Dermis microvascular lymphatic vessel endothelial cell (primary cell): ENCODE data around the gene RXRG. TPM values are rescaled to one million over a fixed set of nuclear protein-coding genes. Genes with fewer than 3 reads are reported as not detected.

Experiments used
- DNase-seq, 2 donors: peaks; one replicate each; pipeline versions ENCODE4 v3.0.0 to v3.0.0-alpha.2; 2010; ENCODE audit warnings: low read depth in 2 of 2
- total RNA-seq: library from RNA; depleted of rRNA; stranded (reverse); fragments of >200 nt; gene quantifications from 2 replicates; pipeline ENCODE4 v1.2.1, GENCODE V29; 2014

Gene RXRG
- total RNA-seq, 1 donor from 2014 or later = not detected

DNA sequence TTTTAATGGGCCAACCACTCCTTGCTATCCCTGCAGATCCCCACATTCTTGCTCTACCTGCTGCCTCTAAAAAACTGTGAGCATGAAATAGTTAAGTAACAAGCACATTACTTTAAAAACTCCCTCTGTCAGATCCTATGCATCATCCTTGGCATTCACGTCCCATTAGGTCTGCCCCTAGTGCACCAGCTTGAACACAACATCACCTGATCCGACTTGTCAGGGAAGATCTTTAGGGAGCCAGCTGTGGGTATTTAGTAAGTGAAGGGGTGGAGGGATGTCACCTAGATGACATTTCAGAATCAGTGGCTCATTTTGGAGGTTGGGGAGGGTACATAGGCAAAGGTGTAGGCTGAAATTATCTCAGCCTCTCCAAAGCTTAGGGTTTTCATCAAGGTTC is 33.5 kb downstream of the RXRG start:
- no peak for DNase-seq

- no peak for DNase-seq
Observed at GRCh38 chr1:165409657-165410358, 35.1 kb downstream of the RXRG start.

GRCh38 chr1:165408518-165408917 is 36.4 kb downstream of the RXRG start:
- peak in 1 of 2 donors; percentile 33 for DNase-seq

GRCh38 chr1:165407398-165407797 is 37.5 kb downstream of the RXRG start:
- no peak for DNase-seq

DNA sequence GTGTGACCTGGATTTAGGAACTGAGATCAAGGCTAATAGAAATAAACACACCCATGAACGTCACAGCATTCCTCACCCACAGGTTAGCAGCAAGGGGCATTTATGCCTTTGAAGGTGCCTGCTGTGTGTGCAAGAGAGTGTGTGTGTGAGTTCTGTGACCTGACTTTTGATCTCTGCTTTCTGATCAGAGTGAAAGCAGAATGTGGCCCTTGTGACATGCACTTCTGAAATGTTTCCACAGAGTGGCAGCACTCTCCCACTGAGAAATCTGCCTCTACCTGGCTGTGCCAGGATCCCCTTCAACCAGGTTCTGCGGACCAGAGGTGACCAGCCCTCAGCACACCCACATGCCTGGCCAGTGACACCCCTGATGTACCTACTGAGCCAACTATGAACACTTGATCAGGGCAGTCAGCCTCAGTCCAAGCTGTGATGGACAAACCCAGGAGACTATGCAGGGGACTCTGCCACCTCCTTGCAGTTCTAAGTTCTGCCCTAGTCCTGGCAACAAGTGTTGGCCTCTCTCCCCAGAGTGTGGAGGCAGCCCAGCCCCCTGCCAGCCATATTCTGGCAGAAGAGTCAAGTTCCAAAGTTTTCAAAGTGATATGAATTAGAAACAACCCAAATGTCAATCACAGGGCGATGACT is 41.0 kb downstream of the RXRG start:
- DNase-seq = peak in 1 of 2 donors; percentile 25

DNA sequence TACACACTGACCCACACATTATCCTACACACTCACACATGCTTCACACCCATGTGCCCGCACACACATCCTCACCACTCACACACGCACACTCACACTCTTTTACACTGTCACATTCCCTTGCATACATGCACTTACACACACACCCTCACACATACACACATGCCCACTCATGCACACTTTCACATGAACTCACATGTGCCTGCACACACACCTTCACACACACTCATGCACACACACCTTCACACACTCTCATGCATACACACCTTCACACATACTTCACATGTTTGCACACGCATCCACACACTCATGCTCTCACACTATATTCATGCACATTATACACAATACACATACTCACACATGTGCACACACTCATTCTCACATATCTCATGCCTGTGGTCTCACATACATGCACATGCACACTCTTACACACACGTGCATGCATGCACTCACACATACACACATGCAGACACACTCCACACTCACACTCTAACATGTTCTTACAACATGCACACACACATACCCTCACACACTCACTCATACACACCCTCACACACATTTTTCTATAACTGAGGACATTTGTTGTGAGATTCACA is 42.3 kb downstream of the RXRG start:
- no peak for DNase-seq

GRCh38 chr1:165397944-165398343 is 47.0 kb downstream of the RXRG start:
- peak; percentile 73 to 91 for DNase-seq

GRCh38 chr1:165395901-165396300 is 49.0 kb downstream of the RXRG start:
- no peak for DNase-seq

GRCh38 chr1:165395478-165395877 is 49.4 kb downstream of the RXRG start:
- no peak for DNase-seq

DNA sequence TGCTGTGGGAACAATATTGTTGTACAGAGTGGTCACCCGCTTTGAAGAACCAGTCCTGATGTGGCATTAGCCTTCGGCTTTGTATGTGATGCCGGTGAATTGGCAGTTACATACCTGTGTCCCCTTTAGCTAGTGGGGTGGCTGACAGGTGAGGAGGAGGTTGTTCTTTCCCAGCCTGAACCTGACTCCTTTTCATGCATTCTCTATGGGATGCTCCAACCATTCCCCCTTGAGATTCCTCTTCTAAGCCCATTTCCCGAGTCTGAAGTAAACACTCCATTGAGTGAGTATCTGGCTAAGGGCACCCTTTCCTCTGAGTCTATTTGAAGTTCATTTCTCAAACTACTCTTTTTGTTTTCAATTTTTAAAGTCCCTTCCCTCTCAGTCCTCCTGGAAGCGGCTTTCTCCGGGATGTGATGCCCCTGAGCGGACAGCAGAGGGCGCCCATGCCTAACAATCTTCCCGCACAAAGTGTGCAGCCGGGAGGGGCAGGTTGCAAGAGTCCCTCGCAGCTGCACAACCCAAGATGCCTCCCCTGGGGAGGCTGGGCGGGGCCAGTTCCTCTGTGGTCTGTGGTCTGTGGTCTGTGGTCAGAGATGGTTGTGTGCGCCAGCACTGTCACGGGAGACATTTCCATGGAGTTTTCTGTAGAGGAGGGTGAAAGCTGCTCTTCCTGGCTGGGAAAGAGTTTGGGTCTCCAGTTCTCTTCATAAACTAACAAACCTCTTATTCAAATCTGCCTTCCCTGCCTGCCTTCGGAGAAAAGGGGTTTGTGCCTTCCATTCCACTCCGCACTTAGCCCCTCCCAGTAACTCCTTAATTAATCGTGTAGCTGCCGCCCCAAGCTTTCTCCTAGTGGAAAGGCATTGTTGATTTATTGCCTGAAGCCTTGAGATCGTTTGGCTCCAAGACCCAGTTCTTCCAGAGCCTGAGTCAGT is 52.0 kb downstream of the RXRG start:
- DNase-seq = peak; percentile 21 to 65

DNA sequence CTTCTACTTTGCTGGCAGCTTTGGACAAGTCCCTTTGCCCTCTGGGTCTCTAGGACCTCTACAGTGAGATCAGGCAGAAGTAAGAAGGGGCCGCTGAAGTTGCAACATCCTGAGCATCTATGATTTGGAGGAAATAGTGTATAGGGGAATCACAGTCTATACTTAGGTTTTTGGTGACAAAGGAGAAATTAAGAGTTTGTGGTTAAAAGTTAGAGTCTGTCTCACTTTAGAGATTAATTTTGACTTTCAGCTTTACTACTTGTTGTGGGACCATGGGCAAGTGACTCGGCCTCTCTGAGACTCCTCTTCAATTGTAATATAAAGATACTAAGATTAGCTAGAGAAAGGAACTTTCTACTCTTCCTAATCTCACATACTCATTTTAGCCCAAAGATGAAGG is 55.3 kb downstream of the RXRG start:
- no peak for DNase-seq

GRCh38 chr1:165387961-165388360 is 57.0 kb downstream of the RXRG start:
- no peak for DNase-seq

- DNase-seq = no peak
Observed at GRCh38 chr1:165387505-165387904, 57.4 kb downstream of the RXRG start.

DNA sequence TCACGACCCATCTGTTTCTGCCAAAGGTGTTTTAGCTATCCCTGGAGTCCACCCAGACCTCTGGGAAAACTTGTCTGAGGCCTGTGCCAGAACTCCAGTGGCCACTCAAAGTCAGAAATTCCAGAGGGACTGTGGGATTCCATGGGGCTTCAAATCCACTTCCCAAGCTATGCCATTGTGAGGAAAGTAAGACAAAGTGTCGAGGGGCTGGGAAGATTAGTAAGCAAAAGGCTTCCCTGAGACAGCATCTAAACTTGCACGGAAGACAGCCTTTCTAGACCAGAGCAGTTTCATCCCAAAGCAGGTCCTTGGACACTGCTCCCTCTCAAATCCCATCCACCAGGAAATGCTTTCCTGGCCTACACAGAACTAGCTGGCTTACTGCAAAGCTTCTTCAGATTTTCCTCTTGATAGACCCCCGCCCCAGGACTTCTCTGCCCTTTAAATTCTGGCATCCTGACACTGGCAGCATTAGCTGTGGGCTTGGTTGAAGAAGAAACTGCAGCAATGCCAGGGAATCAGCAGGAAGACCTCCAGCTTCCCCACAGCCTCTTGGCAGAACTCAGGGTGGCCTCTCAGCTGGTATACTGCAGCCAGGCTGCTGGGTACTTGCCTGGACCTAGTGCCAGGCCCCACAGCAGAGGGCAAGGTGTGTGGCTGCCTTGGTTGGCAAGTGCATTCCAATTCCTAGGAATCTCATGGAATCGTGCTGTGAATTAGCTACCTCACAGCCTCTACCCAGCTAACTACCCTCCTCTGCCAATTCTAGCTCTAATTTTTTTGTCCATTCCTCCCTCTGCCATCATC is 61.1 kb downstream of the RXRG start:
- DNase-seq = no peak

- DNase-seq = no peak
Observed at GRCh38 chr1:165383067-165383466, 61.9 kb downstream of the RXRG start.

- DNase-seq = no peak
Observed at GRCh38 chr1:165381745-165382505, 63.0 kb downstream of the RXRG start.

DNA sequence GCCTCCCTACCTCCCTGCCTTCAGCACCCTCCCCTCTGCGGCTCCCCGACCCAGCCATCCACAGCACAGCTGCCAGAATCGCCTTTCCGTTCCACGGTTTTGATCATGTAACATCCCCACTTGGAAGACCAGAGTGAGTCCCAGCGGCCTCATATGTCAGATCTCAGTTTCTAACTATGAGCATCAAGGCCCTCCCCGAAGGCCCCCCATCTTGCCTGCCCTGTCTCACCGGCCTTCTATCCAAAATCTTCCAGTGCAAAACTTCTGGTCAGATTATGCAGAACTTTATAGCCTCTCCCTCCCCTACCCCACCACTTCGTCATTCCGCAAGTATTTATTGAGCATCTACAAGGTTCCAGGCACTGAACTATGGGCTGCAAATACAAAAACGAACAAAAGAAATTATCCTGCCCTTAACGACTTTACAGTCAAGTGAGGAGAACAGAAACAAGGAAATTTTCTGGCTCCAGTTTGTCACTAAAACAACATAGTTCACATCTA is 68.1 kb downstream of the RXRG start:
- no peak for DNase-seq

- DNase-seq = peak in 1 of 2 donors; percentile 66
Observed at GRCh38 chr1:165376041-165376810, 68.7 kb downstream of the RXRG start.

DNA sequence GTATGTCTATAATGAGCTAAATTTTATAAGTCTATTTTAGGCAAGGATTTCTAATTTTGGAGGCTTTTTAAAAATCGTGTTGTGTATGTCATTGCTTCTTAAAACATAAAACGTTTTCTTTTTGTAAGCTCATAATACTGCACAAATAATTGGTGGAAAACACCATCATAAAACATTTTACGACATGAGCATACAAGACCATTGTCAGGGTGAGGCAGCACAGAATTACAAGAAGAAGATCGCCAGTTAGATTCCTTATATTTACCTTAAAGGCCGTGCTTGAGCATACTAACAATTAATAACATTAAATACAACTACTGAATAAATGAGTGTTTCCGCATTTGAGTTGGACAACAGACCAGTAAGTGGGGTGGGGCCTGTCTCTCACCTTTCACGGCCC is 69.3 kb downstream of the RXRG start:
- DNase-seq = no peak
